Esophagus muscularis mucosa (tissue), 4 donors: ENCODE measurements around the gene MYH14. TPM values are rescaled to one million over a fixed set of nuclear protein-coding genes. Genes with fewer than 3 reads are reported as not detected.
"Not testable (repeated sequence)": the region's sequence is repeated elsewhere in the genome, so short reads cannot be mapped to it uniquely, and the experiment has no call there.

ENCODE experiments used
- DNase-seq: peaks from one replicate; pipeline ENCODE4 v3.0.0-alpha.2; 2017; ENCODE audit errors: extremely low spot score
- H3K27ac ChIP-seq, 4 donors: fragments of 200-600 bp; sonication (generic); replicated peaks in 1 of 4; 1 replicate in 3 of 4; 2 replicates in 1 of 4; pipeline ENCODE4 v1.5.1; 2016 to 2019; ENCODE audit warnings: mild to moderate bottlenecking in 1 of 4
- H3K27me3 ChIP-seq, 4 donors: fragments of 200-600 bp; sonication (generic); one replicate each; pipeline versions ENCODE4 v1.5.1 to v1.6.0; 2016 to 2019
- H3K36me3 ChIP-seq, 4 donors: fragments of 200-600 bp; sonication (generic); one replicate each; pipeline ENCODE4 v1.5.1; 2016 to 2019
- H3K4me1 ChIP-seq, 4 donors: fragments of 200-600 bp; sonication (generic); one replicate each; pipeline ENCODE4 v1.5.1; 2016 to 2019
- H3K4me3 ChIP-seq, 4 donors: fragments of 200-600 bp; sonication (generic); 1 replicate in 2 of 4; 2 replicates in 2 of 4; pipeline ENCODE4 v1.5.1; 2016 to 2019; ENCODE audit warnings: mild to moderate bottlenecking in 4 of 4, moderate library complexity in 1 of 4
- H3K9me3 ChIP-seq, 4 donors: fragments of 200-600 bp; sonication (generic); 1 replicate in 3 of 4; 2 replicates in 1 of 4; pipeline ENCODE4 v1.5.1; 2016 to 2019
- CTCF ChIP-seq, 3 experiments: fragments of 200-600 bp in 2 of 3; fragments of 450-650 bp in 1 of 3; sonication (generic) in 2 of 3; IDR thresholded peaks; one replicate each; pipeline ENCODE4 v1.5.1; 2017 to 2019; ENCODE audit warnings: antibody characterized with exemption in 3 of 3, mild to moderate bottlenecking in 2 of 3, moderate library complexity in 1 of 3
- EP300 ChIP-seq: sonication (generic); formaldehyde crosslinking; IDR thresholded peaks from one replicate; pipeline ENCODE4 v1.6.1; 2017; ENCODE audit warnings: antibody characterized with exemption
- POLR2A ChIP-seq: fragments of 450-650 bp; IDR thresholded peaks from one replicate; pipeline ENCODE4 v1.6.1; 2017; ENCODE audit warnings: antibody characterized with exemption, moderate library complexity, mild to moderate bottlenecking, low read depth
- POLR2AphosphoS5 ChIP-seq, 2 donors: sonication (generic); formaldehyde crosslinking; IDR thresholded peaks; one replicate each; pipeline ENCODE4 v1.6.1; 2017; ENCODE audit warnings: antibody characterized with exemption in 2 of 2
- WGBS: methylation state at CpG from one replicate; pipeline ENCODE4 v1.1.5; 2018; 5-methylcytosine and 5-hydroxymethylcytosine counted together
- intact Hi-C: fragments of 100-400 bp; cut with DNase I; formaldehyde crosslinking; loops from one replicate; pipeline ENCODE4 v1.15.1; 2023
- total RNA-seq, 4 donors: library from RNA; depleted of rRNA; stranded (reverse); fragments of >200 nt; gene quantifications; one replicate each; pipeline versions ENCODE4 v1.1.0 to v1.2.1, GENCODE V29; 2016

The MYH14 gene
- total RNA-seq, 4 donors from 2014 or later: 2.5 to 10.1 (median 5.3) TPM

DNA sequence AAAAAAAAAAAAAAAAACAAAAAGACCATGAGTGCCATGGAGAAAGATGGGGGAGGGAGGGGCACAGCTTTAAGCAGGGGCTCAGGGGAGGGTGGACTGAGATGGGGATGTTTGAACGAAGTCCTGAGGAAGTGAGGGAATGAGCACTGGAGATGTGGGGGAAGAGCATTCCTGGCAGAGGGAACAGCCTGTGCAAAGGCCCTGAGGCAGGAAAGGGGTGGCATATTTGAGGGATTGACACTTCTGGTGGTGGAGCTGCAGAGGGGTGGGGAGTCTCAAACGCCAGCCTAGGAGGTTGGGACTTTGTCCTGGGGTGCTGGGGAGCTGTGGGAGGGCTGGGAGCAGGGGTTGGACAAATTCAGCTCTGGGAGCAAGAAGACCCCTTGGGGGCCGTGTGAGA lies 29.2 kb downstream of the MYH14 start:
- Histone ChIP-seq H3K4me3 (no peak overlapping the region), H3K27me3 (peaks cover 0 to 21% (median 0%) of the 10 kb centered on the region in 4 donors), H3K27ac (no peak overlapping the region), H3K9me3 (no peaks in the 10 kb centered on the region), H3K36me3 (peaks cover 0 to 5% (median 2%) of the 10 kb centered on the region in 4 donors), H3K4me1 (no peaks in the 10 kb centered on the region)
- intact Hi-C loops: no loop called here
- TF ChIP-seq POLR2A (no peak), EP300 (no peak), CTCF (IDR thresholded peaks at IDR 0.05) (no peak), POLR2AphosphoS5 (IDR thresholded peaks at IDR 0.05) (no peak)
- WGBS: 65% methylated on average over 3 of the region's 3 CpGs
- DNase-seq: no peak

- intact Hi-C loops: no loop called here
- no peak for DNase-seq
- peaks cover 0 to 21% (median 0%) of the 10 kb centered on the region in 4 donors for H3K27me3 ChIP-seq
- 85% methylated on average over 14 of the region's 23 CpGs for WGBS
- H3K36me3 ChIP-seq: peaks cover 0 to 5% (median 2%) of the 10 kb centered on the region in 4 donors
- TF ChIP-seq EP300 (no peak), CTCF (IDR thresholded peaks at IDR 0.05) (no peak), POLR2A (no peak), POLR2AphosphoS5 (IDR thresholded peaks at IDR 0.05) (no peak)
- no peaks in the 10 kb centered on the region for H3K9me3 ChIP-seq
- H3K4me3 ChIP-seq: no peak overlapping the region
- no peaks in the 10 kb centered on the region for H3K4me1 ChIP-seq
- no peak overlapping the region for H3K27ac ChIP-seq
These were observed 30.0 kb downstream of the MYH14 start for GRCh38 chr19:50233308-50233910.

GRCh38 chr19:50237493-50237892 lies 34.1 kb downstream of the MYH14 start:
- intact Hi-C loops, DNase-seq, H3K27me3 ChIP-seq, H3K27ac ChIP-seq, H3K36me3 ChIP-seq, H3K4me3 ChIP-seq, H3K4me1 ChIP-seq, H3K9me3 ChIP-seq: not testable (repeated sequence)
- 39% methylated on average over 11 of the region's 11 CpGs for WGBS

GRCh38 chr19:50238043-50238442 lies 34.6 kb downstream of the MYH14 start:
- 70% methylated on average over 4 of the region's 4 CpGs for WGBS
- DNase-seq: no peak
- H3K27me3 ChIP-seq: no peaks in the 10 kb centered on the region
- no peak overlapping the region for H3K27ac ChIP-seq
- no peak overlapping the region for H3K4me3 ChIP-seq
- H3K9me3 ChIP-seq: no peaks in the 10 kb centered on the region
- H3K4me1 ChIP-seq: no peaks in the 10 kb centered on the region
- intact Hi-C loops: no loop called here
- peaks cover 0 to 8% (median 0%) of the 10 kb centered on the region in 4 donors for H3K36me3 ChIP-seq
- TF ChIP-seq POLR2A (no peak), CTCF (IDR thresholded peaks at IDR 0.05) (no peak), POLR2AphosphoS5 (IDR thresholded peaks at IDR 0.05) (no peak), EP300 (no peak)

GRCh38 chr19:50239921-50240590 lies 36.6 kb downstream of the MYH14 start:
- H3K4me1 ChIP-seq: no peaks in the 10 kb centered on the region
- intact Hi-C loops: no loop called here
- no peaks in the 10 kb centered on the region for H3K27me3 ChIP-seq
- H3K9me3 ChIP-seq: no peaks in the 10 kb centered on the region
- H3K4me3 ChIP-seq: no peak overlapping the region
- 70% methylated on average over 11 of the region's 11 CpGs for WGBS
- peaks cover 0 to 8% (median 0%) of the 10 kb centered on the region in 4 donors for H3K36me3 ChIP-seq
- DNase-seq: no peak
- no peak for TF ChIP-seq POLR2A
- no peak for TF ChIP-seq POLR2AphosphoS5 (IDR thresholded peaks at IDR 0.05)
- TF ChIP-seq EP300: no peak
- no peak for TF ChIP-seq CTCF (IDR thresholded peaks at IDR 0.05)
- no peak overlapping the region for H3K27ac ChIP-seq
